IPS-18c (cell line): ENCODE results near the gene CBL.
A peak's percentile ranks its signal among the peaks of the same experiment; 100 is the strongest.

Source experiments
- H3K4me3 ChIP-seq: 2 replicates; pipeline ENCODE4 v1.7.0; 2013; ENCODE audit warnings: low read depth, mild to moderate bottlenecking, low read length, moderate library complexity; ENCODE audit not compliant: insufficient read depth
- H3K9me3 ChIP-seq: one replicate; pipeline ENCODE4 v1.6.1; 2013; ENCODE audit warnings: mild to moderate bottlenecking, low read length, moderate library complexity; ENCODE audit not compliant: control insufficient read depth, insufficient read depth

The CBL gene

GRCh38 chr11:119329320-119329719 lies 123.2 kb downstream of the CBL start:
- Histone ChIP-seq H3K9me3 (no peaks in the 10 kb centered on the region), H3K4me3 (no peak overlapping the region)

GRCh38 chr11:119330237-119330636 lies 124.1 kb downstream of the CBL start:
- Histone ChIP-seq H3K9me3 (no peaks in the 10 kb centered on the region), H3K4me3 (no peak overlapping the region)

- H3K9me3 ChIP-seq = no peaks in the 10 kb centered on the region
- H3K4me3 ChIP-seq = no peak overlapping the region
Measured at GRCh38 chr11:119332111-119332765, 126.1 kb downstream of the CBL start.

- Histone ChIP-seq H3K9me3 (no peaks in the 10 kb centered on the region), H3K4me3 (peak within 1 kb of the TSS; percentile 91)
Measured at GRCh38 chr11:119334174-119334930, 128.2 kb downstream of the CBL start, which contains the start of gene RNF26. TSS of gene RNF26 (plus strand) at chr11:119334527. CDS start at chr11:119335123, 596 bp downstream.

GRCh38 chr11:119335091-119335654 lies 129.0 kb downstream of the CBL start:
- H3K9me3 ChIP-seq = no peaks in the 10 kb centered on the region
- peak overlapping the region; percentile 91 for H3K4me3 ChIP-seq

- H3K9me3 ChIP-seq = no peaks in the 10 kb centered on the region
- H3K4me3 ChIP-seq = peak overlapping the region; percentile 91
Measured at GRCh38 chr11:119335655-119336543, 129.8 kb downstream of the CBL start.

GRCh38 chr11:119336744-119337469 lies 130.8 kb downstream of the CBL start:
- H3K4me3 ChIP-seq = no peak overlapping the region; the same call in 1 of the 2 replicates
- no peaks in the 10 kb centered on the region for H3K9me3 ChIP-seq

- H3K4me3 ChIP-seq = peak overlapping the region; percentile 36
- H3K9me3 ChIP-seq = no peaks in the 10 kb centered on the region
Measured at GRCh38 chr11:119337581-119338317, 131.6 kb downstream of the CBL start.

- Histone ChIP-seq H3K9me3 (no peaks in the 10 kb centered on the region), H3K4me3 (peak overlapping the region; percentile 36; the same call in 1 of the 2 replicates)
Measured at GRCh38 chr11:119338318-119338890, 132.3 kb downstream of the CBL start.

GRCh38 chr11:119338965-119339588 lies 132.9 kb downstream of the CBL start:
- peak overlapping the region; percentile 65 for H3K4me3 ChIP-seq
- no peaks in the 10 kb centered on the region for H3K9me3 ChIP-seq

- H3K9me3 ChIP-seq = peaks cover 1% of the 10 kb centered on the region
- peak overlapping the region; percentile 65 for H3K4me3 ChIP-seq
Measured at GRCh38 chr11:119339589-119340334, 133.6 kb downstream of the CBL start.

GRCh38 chr11:119340335-119341221 lies 134.4 kb downstream of the CBL start, which contains the start of gene C1QTNF5:
TSS of gene C1QTNF5 (minus strand) at chr11:119340883. CDS start at chr11:119340397, 486 bp downstream.
- Histone ChIP-seq H3K9me3 (peaks cover 4% of the 10 kb centered on the region), H3K4me3 (peak within 1 kb of the TSS; percentile 65)

GRCh38 chr11:119341222-119342022 lies 135.3 kb downstream of the CBL start:
- peak overlapping the region; percentile 65; the same call in 1 of the 2 replicates for H3K4me3 ChIP-seq

More at GRCh38 chr11:119341222-119342022, 135.3 kb downstream of the CBL start:
- peaks cover 4% of the 10 kb centered on the region for H3K9me3 ChIP-seq
